GM21619 (cell line): Measurements from ENCODE around the gene EVX2.

ENCODE experiments used
- ATAC-seq: cut with Tn5 transposase; IDR thresholded peaks from one replicate; pipeline ENCODE4 v1.9.1; 2021; ENCODE audit not compliant: unreplicated experiment

EVX2 gene

GRCh38 chr2:176107731-176108181 is 24.0 kb upstream of the EVX2 start:
- no peak for ATAC-seq

DNA sequence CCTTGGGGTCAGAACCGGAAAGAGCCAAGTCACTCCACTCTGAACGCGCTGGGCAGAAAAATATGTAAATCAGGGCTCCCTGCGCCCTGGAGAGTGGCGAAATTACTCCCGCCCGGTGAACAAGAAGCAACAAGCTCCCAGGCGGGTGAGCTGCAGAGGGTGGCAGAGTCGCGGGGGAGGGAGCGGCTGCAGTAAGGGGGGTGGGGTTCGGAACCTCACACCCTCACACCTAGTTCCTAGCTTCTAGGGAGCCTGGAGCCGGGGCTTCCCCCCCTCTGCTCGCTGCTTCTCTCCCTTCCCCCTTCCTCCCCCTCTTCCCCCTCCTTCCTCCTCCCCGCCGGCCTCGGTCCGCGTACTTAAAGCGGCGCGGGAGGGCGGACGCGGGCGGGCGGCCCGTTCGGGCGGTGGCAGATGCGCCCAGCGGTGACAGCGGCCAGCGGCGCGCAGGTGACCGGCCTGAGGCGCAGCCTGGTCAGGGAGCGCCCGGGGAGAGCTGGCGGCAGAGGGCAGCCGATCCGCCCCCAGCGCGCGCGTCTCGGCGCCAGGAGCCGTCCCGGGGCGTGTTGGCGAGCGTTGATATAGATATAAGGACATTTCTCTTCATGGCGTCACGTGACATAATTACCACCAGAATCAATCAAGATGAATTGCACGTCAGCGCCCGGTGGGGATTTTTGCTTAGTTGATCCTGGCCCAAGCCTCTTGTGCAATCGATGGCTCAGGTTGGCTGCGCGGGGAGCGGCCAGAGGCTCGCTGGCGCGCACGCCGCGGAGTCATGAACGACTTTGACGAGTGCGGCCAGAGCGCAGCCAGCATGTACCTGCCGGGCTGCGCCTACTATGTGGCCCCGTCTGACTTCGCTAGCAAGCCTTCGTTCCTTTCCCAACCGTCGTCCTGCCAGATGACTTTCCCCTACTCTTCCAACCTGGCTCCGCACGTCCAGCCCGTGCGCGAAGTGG is 23.1 kb upstream of the EVX2 start, which contains the start of gene HOXD11:
TSS of gene HOXD11 (plus strand) at position 700 of the 959 bp plus-strand sequence. CDS start at position 776, 76 bp downstream.
- no peak for ATAC-seq

GRCh38 chr2:176105730-176106580 is 22.2 kb upstream of the EVX2 start:
- no peak for ATAC-seq

GRCh38 chr2:176105078-176105729 is 21.4 kb upstream of the EVX2 start:
- ATAC-seq = no peak

GRCh38 chr2:176104316-176105077 is 20.7 kb upstream of the EVX2 start:
- no peak for ATAC-seq

DNA sequence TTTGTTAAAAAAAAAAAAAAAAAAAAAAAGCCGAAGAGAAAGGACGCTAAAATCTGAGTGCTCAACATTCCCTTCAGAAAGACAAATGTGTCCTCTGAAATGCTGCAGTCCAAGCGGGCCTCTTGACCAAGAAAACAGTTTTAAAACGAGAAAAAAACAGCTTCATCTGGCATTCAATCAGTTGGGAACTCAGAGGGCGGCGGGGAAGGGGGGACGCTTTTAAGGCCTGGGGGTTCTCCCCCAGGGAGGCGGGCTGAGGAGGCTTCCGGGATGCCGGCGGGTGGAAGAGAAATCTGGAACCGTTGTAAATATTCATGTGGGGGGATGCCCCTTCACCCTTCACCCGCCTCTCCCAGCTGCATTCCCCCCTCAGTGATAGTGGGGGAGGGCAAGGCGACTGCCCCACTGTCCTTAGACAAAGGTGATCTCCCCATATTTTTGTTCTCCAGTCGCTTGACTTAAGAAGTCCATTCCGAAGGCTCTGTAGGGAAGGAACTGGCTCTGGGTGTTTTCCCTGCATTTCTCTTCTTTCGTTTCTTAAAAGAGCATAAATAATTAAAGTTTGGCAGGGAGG is 20.1 kb upstream of the EVX2 start:
- no peak for ATAC-seq

GRCh38 chr2:176103194-176103593 is 19.4 kb upstream of the EVX2 start:
- ATAC-seq = no peak

DNA sequence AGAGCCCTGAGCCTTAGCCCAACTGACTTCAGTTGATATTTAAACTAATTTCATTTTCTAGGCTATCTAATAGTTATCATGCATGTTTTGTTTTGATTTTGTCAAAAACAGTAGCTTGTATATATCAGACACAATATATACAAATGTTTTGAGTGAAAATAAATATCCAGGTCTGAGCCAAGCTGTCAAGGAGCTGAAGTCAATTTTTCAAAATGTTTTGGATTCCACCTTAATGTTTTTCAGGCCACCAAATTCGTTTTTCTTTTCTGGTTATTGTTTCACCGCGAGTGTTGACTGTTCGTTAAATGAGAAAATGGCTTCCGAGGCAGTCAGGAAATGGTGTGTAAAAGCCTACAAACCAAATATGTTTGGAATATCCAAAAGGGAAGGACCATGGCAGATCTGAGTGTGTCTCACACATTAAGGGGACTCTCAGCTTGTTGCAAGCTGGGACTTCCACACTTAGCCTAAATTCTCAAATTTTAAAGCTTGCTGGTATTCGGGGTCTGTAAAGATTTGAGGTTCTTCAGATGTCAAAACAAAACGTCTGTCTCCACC is 18.6 kb upstream of the EVX2 start:
- no peak for ATAC-seq

- ATAC-seq = no peak
Observed at GRCh38 chr2:176101842-176102241, 18.1 kb upstream of the EVX2 start.

DNA sequence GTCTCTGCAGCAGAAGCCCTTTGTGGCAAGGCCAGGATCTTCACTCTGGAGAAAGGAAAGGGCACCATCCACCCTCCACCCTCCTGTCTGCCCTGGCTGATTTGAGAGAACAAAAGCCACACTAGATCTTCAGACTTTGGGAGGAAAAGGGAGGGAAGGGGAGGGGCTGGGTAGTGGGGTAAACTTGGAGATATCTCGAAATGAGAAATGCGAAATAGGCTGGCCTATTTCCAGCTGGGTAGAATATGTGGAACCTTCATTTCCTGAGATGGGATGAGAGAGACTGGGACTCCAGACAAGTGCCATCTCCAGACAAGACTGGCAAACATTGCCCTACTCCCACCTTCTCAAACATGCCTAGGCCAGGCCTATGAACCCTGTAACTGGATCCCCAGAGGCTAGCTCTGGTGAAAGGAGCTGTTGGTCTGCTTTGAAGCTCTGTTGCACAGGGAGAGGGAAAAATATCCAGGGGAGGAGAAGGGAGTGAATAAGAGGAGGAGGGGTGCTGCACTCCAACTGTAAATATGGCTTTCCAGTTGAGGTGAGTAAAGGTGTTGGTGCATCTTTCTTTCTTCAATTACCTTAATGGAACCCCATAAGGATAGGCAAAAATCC is 17.6 kb upstream of the EVX2 start:
- no peak for ATAC-seq

DNA sequence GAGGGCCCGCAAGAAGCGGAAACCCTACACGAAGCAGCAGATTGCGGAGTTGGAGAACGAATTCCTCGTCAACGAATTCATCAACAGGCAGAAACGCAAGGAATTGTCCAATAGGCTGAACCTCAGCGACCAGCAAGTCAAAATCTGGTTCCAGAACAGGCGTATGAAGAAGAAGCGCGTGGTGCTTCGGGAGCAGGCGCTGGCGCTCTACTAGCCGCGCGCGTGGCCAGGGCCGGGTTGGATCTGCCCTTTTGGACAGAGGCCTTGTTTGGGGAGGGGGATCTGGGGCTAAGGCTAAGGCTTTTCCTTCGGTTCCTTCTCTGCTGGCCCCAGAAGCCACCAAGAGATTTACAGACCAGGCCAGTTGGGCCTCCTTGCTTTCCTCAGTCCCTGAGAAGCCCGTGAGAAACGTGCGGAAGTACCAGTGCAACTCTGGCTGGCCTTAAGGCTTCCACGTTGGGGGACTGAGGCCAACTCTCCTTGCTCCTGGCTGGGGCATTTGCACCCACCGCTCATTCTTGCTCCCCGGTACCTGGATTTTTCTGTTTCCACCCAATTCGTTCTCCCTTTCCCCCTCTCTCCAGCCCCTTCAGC is 16.9 kb upstream of the EVX2 start:
- no peak for ATAC-seq

GRCh38 chr2:176099728-176100546 is 16.2 kb upstream of the EVX2 start, which contains the start of gene HOXD12:
TSS of gene HOXD12 (plus strand) at chr2:176099795. CDS start at chr2:176099802, 7 bp downstream.
- no peak for ATAC-seq

DNA sequence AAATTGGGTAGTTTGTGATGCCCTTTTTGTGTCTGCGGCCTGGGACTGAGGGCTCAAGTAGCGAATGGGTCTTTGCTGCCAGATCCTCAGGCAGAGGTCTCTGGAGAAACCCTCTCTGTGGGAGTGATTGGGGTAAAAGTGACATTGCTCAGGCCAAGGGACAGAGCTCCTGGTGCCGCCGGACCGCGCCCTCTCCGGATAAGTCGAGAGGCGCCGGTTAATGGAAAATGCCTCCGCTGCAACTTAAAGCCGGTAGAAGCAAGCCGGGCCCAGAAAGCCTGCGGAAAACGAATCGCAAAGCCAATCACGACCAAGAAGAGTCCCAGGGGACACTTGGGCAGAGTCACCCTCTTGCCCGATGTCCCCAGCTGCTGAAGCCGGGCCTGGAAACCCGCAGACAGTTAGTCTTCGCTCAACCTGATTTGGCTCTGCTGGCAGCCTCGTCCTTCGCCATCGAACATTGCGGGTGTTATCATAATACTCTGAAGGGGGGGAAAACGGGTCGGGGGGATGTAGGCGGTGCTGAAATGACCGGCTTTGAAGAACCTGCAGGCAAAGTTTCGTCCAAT is 15.5 kb upstream of the EVX2 start:
- no peak for ATAC-seq

DNA sequence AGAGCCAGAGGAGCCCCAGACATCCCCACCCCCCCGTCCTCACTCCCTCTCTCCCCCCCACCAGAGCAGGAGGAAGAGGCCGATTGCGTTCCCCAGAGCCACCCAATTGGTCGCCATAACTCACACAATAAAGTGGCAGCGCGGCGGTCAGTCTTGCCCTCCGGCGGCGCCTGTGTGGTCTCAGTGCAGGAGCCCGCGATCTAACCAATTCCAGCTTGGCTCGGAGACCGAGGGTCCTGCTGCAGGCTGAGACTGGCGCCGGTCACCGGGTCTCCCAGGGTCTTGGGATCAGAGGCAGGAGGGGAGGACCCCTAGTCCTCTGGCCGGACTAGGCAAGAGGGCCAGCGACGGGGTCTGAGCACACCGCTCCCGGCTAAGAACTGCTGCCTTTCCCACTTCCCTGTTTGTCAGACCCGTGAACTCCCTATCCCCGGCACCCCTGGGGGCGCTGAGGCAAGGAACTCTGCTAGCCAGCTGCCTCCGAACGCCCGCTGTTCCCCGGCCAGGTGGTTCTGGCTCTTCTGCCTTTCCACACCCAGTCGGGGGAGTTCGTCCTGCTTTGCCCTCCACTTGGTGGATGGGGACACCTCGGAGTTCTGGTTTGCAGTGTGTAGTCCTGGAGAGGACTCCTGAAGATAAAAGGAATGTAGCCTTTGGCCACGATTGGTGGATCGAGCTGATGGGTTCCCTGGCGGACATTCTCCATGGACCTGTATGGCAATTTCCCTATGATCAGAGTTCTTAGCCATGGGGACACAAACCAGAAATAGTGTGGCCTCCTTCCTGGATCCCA is 14.8 kb upstream of the EVX2 start:
- no peak for ATAC-seq

DNA sequence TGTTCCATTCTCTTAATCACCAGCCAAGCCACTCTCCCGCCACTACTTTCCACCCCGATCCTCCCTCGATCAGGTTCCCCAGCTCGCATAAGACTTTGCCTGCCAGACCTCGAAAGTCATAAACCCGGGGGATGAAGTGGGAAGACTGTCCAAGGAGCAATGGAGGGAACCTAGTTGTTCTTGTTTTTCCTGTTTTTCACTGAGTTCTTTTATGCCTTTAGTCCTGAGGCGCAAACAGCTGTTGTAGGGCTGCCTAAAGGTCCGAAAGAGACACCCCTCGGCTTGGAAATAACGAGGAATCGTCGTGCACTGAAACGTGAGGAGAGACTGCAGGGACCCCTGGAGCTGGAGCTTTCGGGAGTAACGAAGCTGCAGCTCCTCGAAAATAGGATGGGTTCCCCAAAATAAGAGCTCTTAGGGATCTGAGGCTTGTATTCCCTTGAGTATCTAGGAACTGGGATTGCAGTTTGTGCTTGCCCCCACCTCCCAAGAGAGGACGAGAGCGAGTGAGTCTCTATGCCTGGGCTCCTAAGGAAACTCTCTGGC is 14.1 kb upstream of the EVX2 start:
- no peak for ATAC-seq

DNA sequence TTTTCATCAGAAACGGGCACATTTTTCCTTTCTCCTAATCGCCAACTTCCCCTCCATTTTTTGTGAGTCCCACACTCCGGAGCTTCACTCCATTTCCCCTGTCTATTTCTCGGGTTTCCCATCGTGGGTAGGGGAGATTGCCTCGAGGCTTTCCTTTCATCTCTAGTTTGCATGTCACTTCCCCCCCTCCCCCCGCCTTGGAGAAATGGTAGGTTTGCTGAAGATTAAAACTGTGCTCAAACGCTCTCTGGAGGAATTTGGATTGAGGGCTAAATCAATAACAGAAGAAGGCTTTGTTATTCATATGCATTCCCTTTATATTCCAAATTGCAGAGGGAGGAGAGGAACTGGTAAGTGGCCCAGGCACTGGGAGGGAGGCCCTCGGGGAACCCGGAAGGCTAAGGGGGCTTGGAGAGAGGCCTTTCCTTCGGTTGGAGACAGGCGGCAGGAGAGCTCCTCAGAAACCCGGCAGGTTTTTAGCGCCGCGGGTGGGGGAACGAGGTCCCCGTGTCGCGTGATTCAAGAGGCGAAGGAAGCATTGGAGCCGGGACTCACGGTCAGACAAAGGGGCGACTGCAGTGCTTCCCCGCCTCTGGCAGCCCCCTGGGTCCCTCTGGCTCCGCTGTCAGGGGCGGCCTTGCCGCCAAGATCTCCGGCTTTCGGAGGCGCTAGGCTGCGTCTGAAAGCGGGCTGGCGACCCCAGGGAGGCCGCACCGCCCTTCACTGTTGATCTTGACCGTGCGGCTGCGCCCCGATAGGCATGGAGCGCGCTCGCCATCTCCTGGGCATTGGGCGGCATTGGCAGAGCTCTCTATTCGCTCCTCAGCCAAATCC is 13.4 kb upstream of the EVX2 start:
- peak; percentile 90 for ATAC-seq
